GM12874 (cell line): ENCODE results near the gene SMIM24.

Experiments
- CTCF ChIP-seq: IDR thresholded peaks from 2 replicates; pipeline ENCODE4 v1.5.1; 2011; ENCODE audit warnings: low read depth, mild to moderate bottlenecking, control low read depth, low read length, moderate library complexity; ENCODE audit not compliant: insufficient read depth

SMIM24 gene

GRCh38 chr19:3480383-3481091 is at the start of gene SMIM24:
SMIM24 (minus strand) TSS chr19:3480525; CDS start chr19:3480463, 62 bp downstream.
- no peak for TF ChIP-seq CTCF

DNA sequence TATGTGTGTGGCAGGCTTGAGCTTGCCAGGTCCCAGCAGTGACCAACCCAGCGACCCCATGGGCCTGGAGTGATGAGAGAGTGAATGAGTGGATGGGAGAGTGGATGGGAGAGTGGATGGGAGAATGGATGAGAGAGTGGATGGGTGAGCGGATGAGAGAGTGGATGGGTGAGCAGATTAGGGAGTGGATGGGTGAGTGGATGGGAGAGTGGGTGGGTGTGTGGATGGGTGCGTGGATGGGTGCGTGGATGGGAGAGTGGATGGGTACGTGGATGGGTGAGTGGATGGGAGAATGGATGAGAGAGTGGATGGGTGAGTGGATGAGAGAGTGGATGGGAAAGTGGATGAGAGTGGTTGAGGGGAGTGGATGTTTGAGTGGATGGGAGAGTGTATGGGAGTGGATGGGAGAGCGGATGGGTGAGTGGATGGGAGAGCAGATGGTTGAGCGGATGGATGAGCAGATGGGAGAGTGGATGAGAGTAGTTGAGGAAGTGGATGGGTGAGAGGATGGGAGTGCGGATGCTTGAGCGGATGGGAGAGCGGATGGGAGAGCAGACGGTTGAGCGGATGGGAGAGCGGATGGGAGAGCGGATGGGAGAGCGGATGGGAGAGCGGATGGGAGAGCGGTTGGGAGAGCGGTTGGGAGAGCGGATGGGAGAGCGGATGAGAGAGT is 48.4 kb upstream of the SMIM24 start:
- no peak for TF ChIP-seq CTCF

- no peak for TF ChIP-seq CTCF
These were observed 47.8 kb upstream of the SMIM24 start for GRCh38 chr19:3528080-3528479.

DNA sequence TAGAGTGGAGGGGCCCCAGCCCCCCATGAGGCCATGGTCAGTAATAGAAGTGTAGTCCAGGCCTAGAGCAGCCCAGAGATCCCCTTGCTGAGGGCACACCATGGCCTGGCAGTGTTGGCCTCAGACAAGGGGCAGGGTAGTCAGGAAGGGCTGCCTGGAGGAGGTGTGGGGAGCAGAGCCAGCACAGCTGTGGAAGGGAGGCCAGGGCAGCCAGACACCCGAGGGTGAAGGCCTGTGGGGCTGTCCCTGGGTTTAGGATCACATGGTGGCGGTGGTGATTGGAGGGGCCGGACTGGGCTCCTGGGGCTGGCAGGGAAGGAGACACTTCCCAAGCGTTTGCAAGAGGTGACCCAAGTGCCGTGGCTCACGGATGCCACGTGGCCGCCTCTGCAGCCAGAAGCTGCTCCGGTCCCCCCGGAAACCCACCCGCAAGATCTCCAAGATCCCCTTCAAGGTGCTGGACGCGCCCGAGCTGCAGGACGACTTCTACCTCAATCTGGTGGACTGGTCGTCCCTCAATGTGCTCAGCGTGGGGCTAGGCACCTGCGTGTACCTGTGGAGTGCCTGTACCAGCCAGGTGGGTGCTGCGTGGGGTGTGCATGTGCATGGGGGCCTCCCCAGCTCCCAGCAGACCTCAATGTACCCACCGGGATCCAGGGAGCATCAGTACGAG is 47.0 kb upstream of the SMIM24 start:
- no peak for TF ChIP-seq CTCF

DNA sequence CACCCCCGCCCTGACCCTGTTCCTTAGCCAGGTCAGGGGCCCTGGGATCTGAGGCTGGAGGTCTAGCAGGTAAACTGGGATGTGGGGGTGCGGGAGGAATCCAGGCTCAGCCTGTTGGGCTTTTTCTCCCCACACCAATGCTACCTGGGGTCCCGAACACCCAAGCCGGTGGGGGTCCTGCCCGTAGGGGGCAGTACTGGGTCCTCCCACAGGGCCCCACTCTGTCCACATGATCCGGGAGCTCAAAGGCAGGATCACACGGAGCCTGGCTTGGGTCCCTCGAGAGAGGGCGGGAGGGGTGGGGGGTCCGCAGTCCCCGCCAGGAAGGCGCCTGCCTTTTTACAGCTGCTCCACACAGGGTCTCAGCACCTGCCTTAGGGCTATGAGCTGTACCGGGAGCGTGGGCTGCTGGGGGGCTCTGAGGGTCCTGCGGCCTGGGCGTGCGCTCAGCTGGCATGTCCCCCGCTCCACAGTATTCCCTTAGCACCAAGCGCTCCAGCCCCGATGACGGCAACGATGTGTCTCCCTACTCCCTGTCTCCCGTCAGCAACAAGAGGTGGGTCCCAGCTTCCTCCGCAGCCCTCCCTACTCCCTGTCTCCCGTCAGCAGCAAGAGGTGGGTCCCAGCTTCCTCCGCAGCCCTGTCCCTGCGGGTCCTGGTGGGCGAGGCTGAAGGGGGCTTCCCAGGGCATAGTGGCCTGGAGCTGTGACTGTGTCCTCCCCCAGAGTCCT is 46.3 kb upstream of the SMIM24 start:
- peak; percentile 14; the same call in 1 of the 2 replicates for TF ChIP-seq CTCF

DNA sequence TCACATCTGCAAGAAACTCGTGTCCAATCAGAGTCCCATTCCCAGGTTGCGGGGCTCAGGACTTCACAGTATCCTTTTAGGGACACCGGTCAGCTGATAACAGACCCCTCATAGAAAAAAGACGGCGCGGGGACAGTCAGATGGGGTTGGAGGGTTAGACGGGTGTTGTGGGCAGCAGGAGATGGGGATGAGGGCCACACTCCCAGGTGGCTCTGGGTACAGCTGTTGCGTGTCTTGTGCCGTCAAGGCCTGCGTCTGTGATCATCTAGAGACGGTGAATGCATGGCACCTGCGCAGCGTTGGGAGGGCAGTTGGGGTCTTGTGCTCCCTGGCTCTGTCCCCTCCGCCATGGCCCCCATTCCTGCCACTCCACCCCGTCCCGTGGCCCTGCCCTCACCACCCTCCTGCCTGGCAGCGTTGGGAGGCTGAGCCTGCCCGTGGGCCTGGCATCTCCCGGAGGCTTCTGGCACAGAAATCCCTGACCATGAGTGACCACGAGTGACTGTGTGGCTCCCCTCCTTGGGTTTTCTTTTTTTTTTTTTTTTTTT is 44.7 kb upstream of the SMIM24 start:
- no peak for TF ChIP-seq CTCF
